ENCODE results near the gene AHI1.

Gene AHI1

GRCh38 chr6:135451617-135452190 is 45.8 kb downstream of the AHI1 start:
- DNase-seq (ENCODE audit: low read depth), result no peak

- no peak for DNase-seq (ENCODE audit: low read depth)
These were observed 48.3 kb downstream of the AHI1 start for GRCh38 chr6:135449246-135449645.

- DNase-seq (ENCODE audit: low read depth), result no peak
These were observed 57.3 kb downstream of the AHI1 start for GRCh38 chr6:135440087-135440792.

- no peak for DNase-seq (ENCODE audit: low read depth)
These were observed 58.0 kb downstream of the AHI1 start for GRCh38 chr6:135439549-135439948.

GRCh38 chr6:135438907-135439535 is 58.5 kb downstream of the AHI1 start:
- DNase-seq (ENCODE audit: low read depth), result no peak

GRCh38 chr6:135434991-135435390 is 62.5 kb downstream of the AHI1 start:
- DNase-seq (ENCODE audit: low read depth), result no peak

GRCh38 chr6:135434095-135434494 is 63.4 kb downstream of the AHI1 start:
- no peak for DNase-seq (ENCODE audit: low read depth)

GRCh38 chr6:135428078-135428477 is 69.5 kb downstream of the AHI1 start:
- no peak for DNase-seq (ENCODE audit: low read depth)

- no peak for DNase-seq (ENCODE audit: low read depth)
These were observed 70.7 kb downstream of the AHI1 start for GRCh38 chr6:135426833-135427232.

GRCh38 chr6:135424385-135424784 is 73.2 kb downstream of the AHI1 start:
- no peak for DNase-seq (ENCODE audit: low read depth)

- no peak for DNase-seq (ENCODE audit: low read depth)
These were observed 73.9 kb downstream of the AHI1 start for GRCh38 chr6:135423649-135424128.

- DNase-seq (ENCODE audit: low read depth), result no peak
These were observed 78.4 kb downstream of the AHI1 start for GRCh38 chr6:135419162-135419561.

GRCh38 chr6:135418040-135418760 is 79.3 kb downstream of the AHI1 start:
- no peak for DNase-seq (ENCODE audit: low read depth)

GRCh38 chr6:135412761-135413160 is 84.8 kb downstream of the AHI1 start:
- no peak for DNase-seq (ENCODE audit: low read depth)

- DNase-seq (ENCODE audit: low read depth), result no peak
These were observed 85.7 kb downstream of the AHI1 start for GRCh38 chr6:135411849-135412248.

GRCh38 chr6:135411339-135411738 is 86.2 kb downstream of the AHI1 start:
- no peak for DNase-seq (ENCODE audit: low read depth)

GRCh38 chr6:135410856-135411255 is 86.7 kb downstream of the AHI1 start:
- no peak for DNase-seq (ENCODE audit: low read depth)

- no peak for DNase-seq (ENCODE audit: low read depth)
These were observed 94.0 kb downstream of the AHI1 start for GRCh38 chr6:135403584-135403983.

GRCh38 chr6:135402311-135402710 is 95.2 kb downstream of the AHI1 start:
- no peak for DNase-seq (ENCODE audit: low read depth)

GRCh38 chr6:135397172-135397952 is 100.2 kb downstream of the AHI1 start:
- DNase-seq (ENCODE audit: low read depth), result no peak

GRCh38 chr6:135395136-135395535 is 102.4 kb downstream of the AHI1 start:
- no peak for DNase-seq (ENCODE audit: low read depth)

GRCh38 chr6:135393289-135393688 is 104.3 kb downstream of the AHI1 start:
- no peak for DNase-seq (ENCODE audit: low read depth)
